ENCODE data around the gene SYT2. TPM values are rescaled to one million over a fixed set of nuclear protein-coding genes. Genes with fewer than 3 reads are reported as not detected.
"Not testable (repeated sequence)": the region's sequence is repeated elsewhere in the genome, so short reads cannot be mapped to it uniquely, and the experiment has no call there.

Gene SYT2
- total RNA-seq, 1 experiment from 2014 or later: not detected

DNA sequence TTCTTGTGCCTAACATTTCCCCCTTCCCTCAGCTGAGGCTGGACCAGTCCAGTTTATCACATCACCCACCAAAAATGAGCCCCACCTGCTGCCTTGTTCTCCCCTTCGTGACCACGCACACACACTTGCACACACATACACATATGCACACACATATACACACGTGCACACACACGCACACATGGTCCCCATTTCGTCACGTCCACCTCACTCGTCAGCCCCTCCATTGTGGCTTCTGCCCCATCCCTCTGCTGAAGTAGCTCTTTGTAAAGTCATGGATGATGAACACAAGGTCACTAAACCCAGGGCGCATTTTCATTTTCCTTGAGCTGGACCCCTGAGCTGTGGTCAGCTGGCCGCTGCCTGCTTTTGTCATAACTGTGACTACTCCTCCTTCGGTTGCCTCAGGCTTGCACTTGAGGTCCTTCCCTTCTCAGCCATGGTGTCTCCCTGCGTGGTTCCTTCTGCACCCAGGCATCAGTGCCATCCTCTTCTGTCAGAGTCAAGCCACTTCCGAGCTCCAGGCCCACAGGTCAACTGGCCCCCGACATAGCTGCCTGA lies 93.8 kb downstream of the SYT2 start (continued):
- no peak for TF ChIP-seq TCF7L2 (IDR thresholded peaks at IDR 0.05; ENCODE audit: borderline replicate concordance, extremely low read depth, insufficient read depth, insufficient read length)
- TF ChIP-seq, protein P1, sequence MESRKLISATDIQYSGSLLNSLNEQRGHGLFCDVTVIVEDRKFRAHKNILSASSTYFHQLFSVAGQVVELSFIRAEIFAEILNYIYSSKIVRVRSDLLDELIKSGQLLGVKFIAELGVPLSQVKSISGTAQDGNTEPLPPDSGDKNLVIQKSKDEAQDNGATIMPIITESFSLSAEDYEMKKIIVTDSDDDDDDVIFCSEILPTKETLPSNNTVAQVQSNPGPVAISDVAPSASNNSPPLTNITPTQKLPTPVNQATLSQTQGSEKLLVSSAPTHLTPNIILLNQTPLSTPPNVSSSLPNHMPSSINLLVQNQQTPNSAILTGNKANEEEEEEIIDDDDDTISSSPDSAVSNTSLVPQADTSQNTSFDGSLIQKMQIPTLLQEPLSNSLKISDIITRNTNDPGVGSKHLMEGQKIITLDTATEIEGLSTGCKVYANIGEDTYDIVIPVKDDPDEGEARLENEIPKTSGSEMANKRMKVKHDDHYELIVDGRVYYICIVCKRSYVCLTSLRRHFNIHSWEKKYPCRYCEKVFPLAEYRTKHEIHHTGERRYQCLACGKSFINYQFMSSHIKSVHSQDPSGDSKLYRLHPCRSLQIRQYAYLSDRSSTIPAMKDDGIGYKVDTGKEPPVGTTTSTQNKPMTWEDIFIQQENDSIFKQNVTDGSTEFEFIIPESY (IDR thresholded peaks at IDR 0.05; ENCODE audit: extremely low read depth, insufficient replicate concordance, low read length): no peak

DNA sequence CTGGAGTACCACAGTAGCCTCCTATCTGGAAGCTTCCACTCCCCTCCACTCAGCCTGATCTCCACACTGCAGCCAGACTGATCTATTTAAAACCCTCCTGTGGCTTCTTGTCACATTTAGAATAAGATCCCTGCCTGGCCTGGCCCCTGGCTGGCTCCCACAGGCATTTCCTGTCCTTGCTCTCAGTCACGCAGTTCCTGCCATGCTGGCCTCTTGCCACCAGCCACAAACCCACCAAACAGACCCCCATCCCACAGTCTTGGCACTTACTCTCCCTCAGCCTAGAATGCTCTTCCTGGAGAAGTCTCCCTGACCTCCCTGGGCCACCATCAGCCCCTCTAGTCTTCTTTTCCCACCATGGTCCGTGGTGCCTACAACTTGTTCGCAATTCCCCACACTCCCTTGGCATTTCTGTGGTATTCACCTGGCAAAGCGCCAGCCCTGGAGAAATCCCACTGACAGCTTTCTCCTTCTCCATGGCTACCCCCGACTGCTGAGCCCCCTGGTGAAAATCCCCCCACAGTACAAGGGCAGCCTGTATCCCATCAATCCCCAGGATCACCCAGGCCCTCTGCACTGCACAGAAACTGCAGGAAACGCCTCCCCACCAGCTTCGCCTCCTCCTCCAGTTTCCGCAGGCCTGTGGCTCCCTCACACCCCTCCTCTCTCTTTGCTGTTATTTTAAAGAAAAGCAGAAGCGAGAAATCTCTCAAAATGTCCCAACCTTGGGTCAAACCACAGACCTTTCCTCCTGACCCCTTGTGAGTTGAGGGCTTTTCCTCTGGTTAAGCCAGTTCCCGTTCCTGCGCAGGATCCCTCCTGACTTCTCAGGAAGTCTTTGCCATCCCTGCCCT lies 94.5 kb downstream of the SYT2 start:
- ChIA-PET RAD21 (ENCODE audit: low non-redundant PET in 1 of 2, low total read pairs in 2 of 2, uncharacterized antibody in 2 of 2, unreplicated experiment in 2 of 2) (no interaction called here), POLR2A (no interaction called here), CTCF (no interaction called here)
- no peak for DNase-seq (ENCODE audit: low read depth, low spot score)
- Histone ChIP-seq H3K79me2 (ENCODE audit: insufficient read depth, low read length) (no peaks in the 10 kb centered on the region), H3K9me2 (ENCODE audit: insufficient read depth) (no peaks in the 10 kb centered on the region), H3K27ac (ENCODE audit: low read depth, low read length) (no peak overlapping the region), H4K20me1 (ENCODE audit: insufficient read depth) (no peaks in the 10 kb centered on the region), H3K4me1 (ENCODE audit: control insufficient read depth in 1 of 2, insufficient read depth in 2 of 2, low read length in 2 of 2) (peaks cover 7 to 10% of the 10 kb centered on the region in 2 experiments; a peak in 3 of 4 replicates), H3K9me3 (ENCODE audit: control insufficient read depth in 1 of 2, insufficient read depth in 1 of 2, low read depth in 1 of 2, low read length in 2 of 2) (no peaks in the 10 kb centered on the region), H2AFZ (ENCODE audit: low read depth, low read length, poor library complexity, severe bottlenecking) (no peak overlapping the region), H3K4me3 (replicated peaks in 1 of 2; ENCODE audit: low read depth in 1 of 2, low read length in 2 of 2) (no peak overlapping the region), H3K9ac (ENCODE audit: low read length) (no peak overlapping the region), H3K4me2 (ENCODE audit: low read length) (no peak overlapping the region), H3K36me3 (ENCODE audit: control insufficient read depth in 1 of 2, insufficient read depth in 2 of 2, low read length in 2 of 2) (no peaks in the 10 kb centered on the region), H3K27me3 (ENCODE audit: insufficient read depth, low read length) (no peaks in the 10 kb centered on the region)
- TF ChIP-seq TCF7L2 (IDR thresholded peaks at IDR 0.05; ENCODE audit: borderline replicate concordance, extremely low read depth, insufficient read depth, insufficient read length): no peak
- no peak for ATAC-seq
- intact Hi-C loops (cut with micrococcal nuclease): no loop called here
- BruUV-seq (replicated peaks): no TSS peak

DNA sequence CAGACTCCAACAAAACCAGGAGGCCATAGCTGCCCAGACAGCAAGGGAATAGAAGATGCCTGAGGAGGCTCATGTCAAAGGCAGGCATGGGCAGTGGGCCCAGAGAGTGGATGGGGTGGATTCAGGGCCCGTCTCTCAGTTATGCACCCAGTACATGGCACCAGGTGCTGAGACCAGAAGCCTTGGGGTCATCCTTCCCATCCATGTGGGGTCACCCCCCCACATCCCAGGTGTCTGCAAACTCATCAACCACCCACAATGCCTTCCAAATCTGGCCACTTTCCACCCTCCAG lies 95.1 kb downstream of the SYT2 start:
- CTCF ChIA-PET; H3K79me2 ChIP-seq (ENCODE audit: insufficient read depth, low read length); H3K9me3 ChIP-seq (ENCODE audit: control insufficient read depth in 1 of 2, insufficient read depth in 1 of 2, low read depth in 1 of 2, low read length in 2 of 2); H3K27ac ChIP-seq (ENCODE audit: low read depth, low read length); BruUV-seq (replicated peaks); intact Hi-C loops (cut with micrococcal nuclease); DNase-seq (ENCODE audit: low read depth, low spot score); H3K4me3 ChIP-seq (replicated peaks in 1 of 2; ENCODE audit: low read depth in 1 of 2, low read length in 2 of 2); H3K4me2 ChIP-seq (ENCODE audit: low read length); H3K36me3 ChIP-seq (ENCODE audit: control insufficient read depth in 1 of 2, insufficient read depth in 2 of 2, low read length in 2 of 2); H2AFZ ChIP-seq (ENCODE audit: low read depth, low read length, poor library complexity, severe bottlenecking); H3K27me3 ChIP-seq (ENCODE audit: insufficient read depth, low read length); ATAC-seq; H3K9me2 ChIP-seq (ENCODE audit: insufficient read depth); H3K9ac ChIP-seq (ENCODE audit: low read length); POLR2A ChIA-PET; H4K20me1 ChIP-seq (ENCODE audit: insufficient read depth): not testable (repeated sequence)
- RAD21 ChIA-PET (ENCODE audit: low non-redundant PET in 1 of 2, low total read pairs in 2 of 2, uncharacterized antibody in 2 of 2, unreplicated experiment in 2 of 2): interaction anchor here in 1 of 2 experiments (1.3 kb wide), 1 partner anchor 151 kb away, joined by 3 read pairs; no protein-coding TSS in a partner anchor
- peaks cover 7 to 10% of the 10 kb centered on the region in 2 experiments; a peak in 3 of 4 replicates for H3K4me1 ChIP-seq (ENCODE audit: control insufficient read depth in 1 of 2, insufficient read depth in 2 of 2, low read length in 2 of 2)
